Activated T-helper 2 cell treated with anti-CD3 and anti-CD28 coated beads, Interferon-gamma antibody, Interleukin-2, Interleukin-4, amounts not matched to agents 10 μg/mL and 5 μg/mL and 100 μg/mL, durations not matched to agents 14 hours and 24 hours and 36 hours (primary cell): Measurements from ENCODE around the gene FBLN2. TPM values are rescaled to one million over a fixed set of nuclear protein-coding genes. Genes with fewer than 3 reads are reported as not detected.
"Not testable (repeated sequence)": the region's sequence is repeated elsewhere in the genome, so short reads cannot be mapped to it uniquely, and the experiment has no call there.

Source experiments
- DNase-seq: peaks from one replicate; pipeline ENCODE4 v3.0.0; 2021; ENCODE audit warnings: low spot score
- H3K27ac Mint-ChIP-seq: one replicate; pipeline ENCODE4 v1.8.0; 2021; ENCODE audit warnings: mixed read lengths
- H3K27me3 Mint-ChIP-seq: one replicate; pipeline ENCODE4 v1.8.0; 2021; ENCODE audit warnings: low read depth, mixed read lengths
- H3K36me3 Mint-ChIP-seq: one replicate; pipeline ENCODE4 v1.8.0; 2021; ENCODE audit warnings: low read depth, mixed read lengths
- H3K4me1 Mint-ChIP-seq: one replicate; pipeline ENCODE4 v1.8.0; 2021; ENCODE audit warnings: low read depth, mixed read lengths
- H3K4me3 Mint-ChIP-seq: one replicate; pipeline ENCODE4 v1.8.0; 2021; ENCODE audit warnings: low read depth, mild to moderate bottlenecking, moderate library complexity, mixed read lengths
- H3K9me3 Mint-ChIP-seq: one replicate; pipeline ENCODE4 v1.8.0; 2021; ENCODE audit warnings: mixed read lengths
- intact Hi-C: fragments of 100-400 bp; cut with micrococcal nuclease; formaldehyde crosslinking; loops from one replicate; pipeline ENCODE4 v1.15.1; 2023
- total RNA-seq: library from RNA; stranded (reverse); gene quantifications from 2 replicates; pipeline ENCODE4 v1.2.3, GENCODE V29; 2022

Gene FBLN2
- total RNA-seq, 1 donor from 2014 or later: not detected

DNA sequence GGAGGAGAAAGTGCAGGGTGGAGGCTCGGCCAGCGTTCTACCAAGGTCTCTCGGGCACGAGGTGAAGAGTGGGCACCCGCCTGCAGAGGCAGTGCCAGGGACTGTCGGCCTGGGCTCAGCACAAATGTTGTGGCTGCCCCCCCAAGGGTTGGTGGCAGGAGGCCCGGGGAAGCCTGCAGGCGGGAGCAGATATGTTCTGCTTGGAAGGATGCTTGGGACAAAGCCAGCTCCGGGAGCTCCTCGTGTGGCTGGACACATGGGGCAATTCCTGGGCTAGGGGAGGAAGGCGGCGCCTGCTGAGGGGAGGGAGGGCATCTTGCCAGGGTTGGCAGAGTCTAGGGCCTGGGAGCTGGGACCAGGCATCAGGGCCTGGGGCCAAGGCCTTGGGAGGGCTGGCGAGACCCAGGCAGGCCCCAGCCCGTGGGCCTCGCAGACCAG is 30.4 kb upstream of the FBLN2 start:
- Mint-ChIP-seq H3K27ac (no peak overlapping the region), H3K36me3 (no peaks in the 10 kb centered on the region), H3K9me3 (peaks cover 6% of the 10 kb centered on the region), H3K27me3 (no peaks in the 10 kb centered on the region), H3K4me1 (peaks cover 5% of the 10 kb centered on the region), H3K4me3 (no peak overlapping the region)
- intact Hi-C loops: no loop called here
- no peak for DNase-seq

DNA sequence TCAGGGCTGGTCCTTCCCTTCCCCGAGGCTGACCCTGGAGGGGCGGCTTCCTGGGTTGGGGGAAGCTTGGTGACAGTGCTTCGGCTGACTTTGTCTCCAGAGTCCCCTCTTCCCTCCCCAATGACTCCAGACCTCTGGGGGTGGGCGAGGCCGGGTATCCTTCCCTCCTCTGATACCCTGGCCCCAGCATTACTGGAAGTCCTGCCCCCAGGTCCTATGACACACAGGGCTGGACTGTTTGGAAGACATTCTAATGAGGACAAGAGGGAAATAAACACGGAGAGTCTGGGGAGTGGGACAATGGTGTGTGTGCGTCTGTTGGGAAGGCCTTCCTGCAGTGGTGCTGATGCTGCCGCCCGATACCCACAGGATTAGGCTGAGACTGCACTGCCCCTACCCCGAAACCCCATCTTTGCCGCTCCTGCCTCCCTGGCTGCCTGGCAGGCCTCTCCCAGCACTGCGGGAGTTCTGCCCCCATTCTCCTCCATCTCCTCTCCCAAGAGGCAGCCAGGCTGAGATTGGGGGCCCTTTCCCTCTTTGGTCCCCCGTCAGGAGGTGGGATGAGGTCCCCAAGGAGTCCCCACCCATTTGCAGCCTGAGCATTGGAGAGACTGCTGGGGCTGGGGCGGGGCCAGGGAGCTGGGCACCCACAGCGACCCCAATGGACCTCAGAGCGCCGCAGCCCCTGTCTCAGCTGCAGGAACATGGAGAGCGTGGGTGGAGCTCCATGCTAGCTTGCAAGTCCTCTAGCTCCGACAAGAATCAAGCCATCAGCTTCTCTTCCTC is 29.7 kb upstream of the FBLN2 start:
- no peak overlapping the region for H3K27ac Mint-ChIP-seq

DNA sequence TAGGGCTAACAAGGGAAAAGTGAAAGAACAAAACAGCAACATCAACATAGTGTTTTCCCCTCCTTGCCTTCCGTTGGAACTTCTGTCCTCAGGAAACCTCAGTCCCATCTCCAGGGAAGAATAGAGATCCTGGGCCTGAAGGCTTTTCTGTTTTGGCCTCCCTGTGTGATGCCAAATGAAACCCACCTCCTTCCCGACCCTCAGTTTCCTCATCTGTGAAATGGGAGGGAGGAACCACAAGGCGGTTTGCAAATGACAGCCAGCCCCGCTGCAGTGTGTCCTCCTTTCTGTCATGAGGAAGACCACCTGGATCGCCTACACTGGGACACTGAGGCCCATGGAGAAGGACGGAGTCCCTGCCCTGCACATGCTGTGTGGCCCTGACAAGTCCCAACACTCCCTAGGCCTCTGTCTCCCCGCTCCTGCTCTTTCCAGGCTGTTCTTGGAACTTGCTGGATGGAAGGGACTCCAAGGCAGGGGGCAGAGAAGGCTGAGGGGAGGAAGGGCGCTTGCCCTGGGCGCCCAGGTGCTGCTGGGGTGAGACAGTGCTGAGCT is 28.5 kb upstream of the FBLN2 start:
- Mint-ChIP-seq H3K9me3 (peaks cover 6% of the 10 kb centered on the region), H3K27me3 (no peaks in the 10 kb centered on the region), H3K4me3 (no peak overlapping the region), H3K4me1 (no peaks in the 10 kb centered on the region), H3K36me3 (no peaks in the 10 kb centered on the region), H3K27ac (no peak overlapping the region)
- intact Hi-C loops: no loop called here
- DNase-seq: no peak

More for the DNA sequence above, 29.7 kb upstream of the FBLN2 start:
- Mint-ChIP-seq H3K4me1 (peaks cover 5% of the 10 kb centered on the region), H3K4me3 (no peak overlapping the region), H3K27me3 (no peaks in the 10 kb centered on the region), H3K9me3 (peaks cover 6% of the 10 kb centered on the region), H3K36me3 (no peaks in the 10 kb centered on the region)
- no peak for DNase-seq
- intact Hi-C loops: no loop called here

DNA sequence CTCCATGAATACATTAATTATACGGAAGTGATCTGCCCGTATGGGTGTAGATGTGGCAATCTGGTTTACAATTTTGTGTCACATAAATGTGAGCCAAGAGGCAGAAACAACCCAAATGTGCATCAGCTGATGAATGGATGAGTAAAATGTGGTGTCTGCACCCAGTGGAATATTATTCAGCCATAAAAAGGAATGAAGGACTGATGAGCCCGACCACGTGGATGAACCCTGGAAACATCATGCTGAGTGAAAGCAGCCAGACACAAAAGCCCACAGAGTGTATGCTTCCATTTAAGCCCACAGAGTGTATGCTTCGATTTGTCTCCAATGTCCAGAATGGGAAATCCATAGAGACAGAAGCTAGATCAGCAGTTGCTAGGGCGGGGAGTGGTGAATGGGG is 27.6 kb upstream of the FBLN2 start:
- DNase-seq: no peak
- no peaks in the 10 kb centered on the region for H3K4me1 Mint-ChIP-seq
- intact Hi-C loops: no loop called here
- H3K27me3 Mint-ChIP-seq: no peaks in the 10 kb centered on the region
- H3K27ac Mint-ChIP-seq: no peak overlapping the region
- no peaks in the 10 kb centered on the region for H3K36me3 Mint-ChIP-seq
- peaks cover 6% of the 10 kb centered on the region for H3K9me3 Mint-ChIP-seq
- H3K4me3 Mint-ChIP-seq: no peak overlapping the region

DNA sequence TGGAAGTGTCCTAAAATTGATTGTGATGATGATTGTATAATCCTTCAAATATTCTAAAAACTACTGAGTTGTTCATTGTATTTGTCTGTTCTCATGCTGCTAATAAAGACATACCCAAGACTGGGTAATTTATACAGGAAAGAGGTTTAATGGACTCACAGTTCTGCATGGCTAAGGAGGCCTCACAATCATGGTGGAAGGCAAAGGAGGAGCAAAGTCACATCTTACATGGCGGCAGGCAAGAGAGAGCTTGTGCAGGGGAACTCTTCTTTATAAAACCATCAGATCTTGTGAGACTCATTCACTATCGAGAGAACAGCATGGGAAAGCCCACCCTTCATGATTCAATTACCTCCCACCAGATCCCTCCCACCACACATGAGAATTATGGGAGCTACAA is 27.2 kb upstream of the FBLN2 start:
- not testable (repeated sequence) for H3K27ac Mint-ChIP-seq

DNA sequence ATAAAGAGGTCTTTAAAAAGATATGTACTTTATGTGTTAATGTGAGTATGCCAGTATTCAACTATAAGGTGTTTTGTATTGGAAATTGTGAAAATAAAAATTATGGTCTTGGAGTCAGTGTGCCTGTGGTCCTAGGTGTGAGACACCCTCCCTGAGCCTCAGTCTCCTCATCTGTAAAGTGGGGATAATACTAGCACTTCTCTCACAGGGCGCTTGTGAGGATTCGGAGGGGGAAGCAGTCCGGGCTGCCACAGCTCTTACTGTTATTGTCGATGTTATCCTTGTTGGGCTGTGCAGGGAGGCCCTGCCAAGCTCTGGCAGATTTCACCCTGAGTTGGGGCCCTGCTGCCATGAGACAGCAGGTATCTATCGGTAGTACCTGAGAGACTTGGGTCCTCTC is 26.7 kb upstream of the FBLN2 start:
- Mint-ChIP-seq H3K36me3 (no peaks in the 10 kb centered on the region), H3K27me3 (no peaks in the 10 kb centered on the region), H3K4me1 (no peaks in the 10 kb centered on the region), H3K27ac (no peak overlapping the region), H3K9me3 (peaks cover 6% of the 10 kb centered on the region), H3K4me3 (no peak overlapping the region)
- intact Hi-C loops: no loop called here
- DNase-seq: no peak

More for the DNA sequence above, 27.2 kb upstream of the FBLN2 start:
- H3K4me1 Mint-ChIP-seq, DNase-seq, H3K9me3 Mint-ChIP-seq, H3K4me3 Mint-ChIP-seq, H3K27me3 Mint-ChIP-seq, H3K36me3 Mint-ChIP-seq, intact Hi-C loops: not testable (repeated sequence)

DNA sequence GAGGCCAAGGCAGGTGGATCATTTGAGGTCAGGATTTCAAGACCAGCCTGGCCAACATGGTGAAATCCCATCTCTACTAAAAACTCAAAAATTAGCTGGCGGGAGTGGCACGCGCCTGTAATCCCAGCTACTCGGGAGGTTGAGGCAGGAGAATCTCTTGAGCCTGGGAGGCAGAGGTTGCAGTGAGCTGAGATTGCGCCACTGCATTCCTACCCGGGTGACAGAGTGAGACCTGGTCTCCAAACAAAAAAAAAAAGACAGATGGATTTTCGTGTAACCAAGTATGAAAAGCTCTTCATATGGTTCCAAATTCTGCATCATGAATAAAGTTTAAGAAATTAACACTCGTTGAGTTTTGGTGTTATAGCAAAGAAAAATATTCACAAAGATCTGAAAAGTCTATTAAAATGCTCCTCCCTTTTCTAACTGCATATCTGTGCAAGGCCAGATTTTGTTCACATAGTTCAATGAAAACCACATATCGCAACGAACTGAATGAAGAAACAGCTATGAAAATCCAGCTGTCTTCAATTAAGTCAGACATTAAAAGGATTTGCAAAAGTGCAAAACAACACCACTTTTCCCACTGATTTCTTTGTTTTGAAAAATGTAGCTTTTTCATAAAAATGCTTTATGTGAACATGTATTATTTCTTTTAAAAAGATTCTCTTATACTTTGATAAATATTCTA is 23.8 kb upstream of the FBLN2 start:
- no peak overlapping the region for H3K4me3 Mint-ChIP-seq

DNA sequence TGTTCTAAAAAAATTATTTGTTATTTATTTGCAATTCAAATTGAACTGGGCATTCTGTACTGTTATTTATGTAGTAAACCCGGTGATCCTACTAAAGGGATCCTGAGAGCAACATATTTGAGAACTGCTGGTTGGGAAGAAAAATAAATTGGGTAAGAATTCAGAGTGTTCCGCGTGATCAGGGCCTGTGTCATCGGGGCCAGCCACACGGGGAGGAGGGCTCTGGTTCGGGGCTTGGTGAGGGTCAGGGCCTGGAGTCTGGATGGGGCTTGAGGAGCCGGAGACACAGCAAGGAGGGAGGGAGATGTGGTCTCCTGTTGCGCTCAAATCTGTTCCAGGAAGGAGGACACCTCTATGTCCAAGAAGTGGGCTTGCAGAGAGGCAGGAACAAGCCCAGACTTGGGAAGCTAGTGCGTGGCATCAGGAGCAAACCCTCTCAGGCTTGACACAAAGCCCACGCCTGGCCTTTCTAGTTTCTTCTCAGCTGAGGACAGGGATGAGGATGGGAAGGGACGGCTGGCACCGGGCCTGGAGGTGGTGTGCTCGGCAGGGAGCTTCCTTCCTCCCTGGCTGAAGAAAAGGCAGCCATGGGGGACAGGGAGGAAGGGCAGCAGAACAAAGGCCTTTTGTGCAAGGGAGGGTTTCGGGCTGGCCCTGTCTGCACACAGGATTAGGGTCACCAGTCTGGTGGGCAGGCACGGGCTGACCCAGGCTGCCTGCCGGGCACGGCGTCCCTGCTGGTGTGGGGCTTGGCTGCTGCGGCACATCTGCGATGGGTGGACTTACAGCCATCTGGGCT is 22.9 kb upstream of the FBLN2 start:
- DNase-seq: no peak
- H3K4me3 Mint-ChIP-seq: no peak overlapping the region

More for the DNA sequence above, 23.8 kb upstream of the FBLN2 start:
- Mint-ChIP-seq H3K4me1 (no peaks in the 10 kb centered on the region), H3K36me3 (no peaks in the 10 kb centered on the region), H3K9me3 (peaks cover 6% of the 10 kb centered on the region), H3K27me3 (no peaks in the 10 kb centered on the region), H3K27ac (no peak overlapping the region)
- intact Hi-C loops: no loop called here
- no peak for DNase-seq

DNA sequence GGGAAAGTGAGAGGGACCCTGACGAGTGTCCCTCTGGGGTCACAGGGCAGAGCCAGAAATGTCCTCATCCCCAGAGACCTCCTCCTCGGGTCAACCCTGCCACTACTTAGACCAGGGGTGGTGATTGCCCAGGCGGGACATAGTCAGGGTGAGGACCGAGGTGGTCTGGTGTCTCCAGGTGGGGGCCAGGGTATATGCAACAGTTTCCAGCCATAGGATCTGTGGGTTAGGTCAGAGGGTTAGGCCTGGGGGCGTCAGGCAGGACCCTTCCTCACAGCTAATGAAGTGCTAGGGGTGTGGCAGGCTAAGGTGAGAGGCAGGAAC is 22.3 kb upstream of the FBLN2 start:
- no peaks in the 10 kb centered on the region for H3K4me1 Mint-ChIP-seq
- H3K4me3 Mint-ChIP-seq: no peak overlapping the region
- DNase-seq: no peak
- no peaks in the 10 kb centered on the region for H3K27me3 Mint-ChIP-seq
- intact Hi-C loops: no loop called here
- peaks cover 3% of the 10 kb centered on the region for H3K9me3 Mint-ChIP-seq
- H3K36me3 Mint-ChIP-seq: no peaks in the 10 kb centered on the region
- H3K27ac Mint-ChIP-seq: no peak overlapping the region

More for the DNA sequence above, 22.9 kb upstream of the FBLN2 start:
- no peaks in the 10 kb centered on the region for H3K36me3 Mint-ChIP-seq
- H3K4me1 Mint-ChIP-seq: no peaks in the 10 kb centered on the region
- peaks cover 6% of the 10 kb centered on the region for H3K9me3 Mint-ChIP-seq
- H3K27me3 Mint-ChIP-seq: no peaks in the 10 kb centered on the region
- intact Hi-C loops: no loop called here
- no peak overlapping the region for H3K27ac Mint-ChIP-seq

DNA sequence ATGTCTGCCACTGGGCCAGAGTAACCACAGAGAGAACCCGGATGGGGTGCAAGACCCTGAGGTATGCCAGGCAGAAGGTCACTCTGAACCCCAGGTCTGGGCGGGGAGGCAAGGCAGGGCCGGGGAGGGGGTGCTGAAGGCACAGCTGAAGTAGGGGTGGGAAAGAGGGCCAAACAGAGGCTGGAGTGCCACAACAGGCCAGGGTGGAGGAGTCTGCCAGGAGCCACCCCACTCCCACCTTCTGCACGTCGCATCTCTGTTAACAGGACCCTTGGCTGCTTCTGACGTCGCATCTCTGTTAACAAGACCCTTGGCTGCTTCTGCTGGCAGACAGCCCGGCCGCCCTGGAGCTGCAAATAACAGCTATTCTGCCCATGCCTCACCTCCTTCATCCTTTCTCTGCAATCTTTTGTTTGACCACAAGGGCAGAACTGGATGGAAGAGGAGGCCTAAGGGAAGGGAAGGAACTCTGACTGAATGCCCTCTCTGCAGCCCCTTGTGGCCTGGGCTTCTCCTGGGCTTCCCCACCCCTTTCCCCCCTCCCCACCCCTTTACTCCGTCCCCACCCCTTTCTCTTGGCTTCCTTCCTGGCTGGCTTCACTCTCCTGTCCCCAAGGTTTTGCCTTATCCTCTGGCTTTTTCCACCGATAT is 20.6 kb upstream of the FBLN2 start:
- H3K4me3 Mint-ChIP-seq: no peak overlapping the region
- H3K9me3 Mint-ChIP-seq: no peaks in the 10 kb centered on the region
- H3K4me1 Mint-ChIP-seq: no peaks in the 10 kb centered on the region
- DNase-seq: no peak
- H3K27ac Mint-ChIP-seq: no peak overlapping the region
- H3K36me3 Mint-ChIP-seq: no peaks in the 10 kb centered on the region
- H3K27me3 Mint-ChIP-seq: no peaks in the 10 kb centered on the region
- intact Hi-C loops: no loop called here

DNA sequence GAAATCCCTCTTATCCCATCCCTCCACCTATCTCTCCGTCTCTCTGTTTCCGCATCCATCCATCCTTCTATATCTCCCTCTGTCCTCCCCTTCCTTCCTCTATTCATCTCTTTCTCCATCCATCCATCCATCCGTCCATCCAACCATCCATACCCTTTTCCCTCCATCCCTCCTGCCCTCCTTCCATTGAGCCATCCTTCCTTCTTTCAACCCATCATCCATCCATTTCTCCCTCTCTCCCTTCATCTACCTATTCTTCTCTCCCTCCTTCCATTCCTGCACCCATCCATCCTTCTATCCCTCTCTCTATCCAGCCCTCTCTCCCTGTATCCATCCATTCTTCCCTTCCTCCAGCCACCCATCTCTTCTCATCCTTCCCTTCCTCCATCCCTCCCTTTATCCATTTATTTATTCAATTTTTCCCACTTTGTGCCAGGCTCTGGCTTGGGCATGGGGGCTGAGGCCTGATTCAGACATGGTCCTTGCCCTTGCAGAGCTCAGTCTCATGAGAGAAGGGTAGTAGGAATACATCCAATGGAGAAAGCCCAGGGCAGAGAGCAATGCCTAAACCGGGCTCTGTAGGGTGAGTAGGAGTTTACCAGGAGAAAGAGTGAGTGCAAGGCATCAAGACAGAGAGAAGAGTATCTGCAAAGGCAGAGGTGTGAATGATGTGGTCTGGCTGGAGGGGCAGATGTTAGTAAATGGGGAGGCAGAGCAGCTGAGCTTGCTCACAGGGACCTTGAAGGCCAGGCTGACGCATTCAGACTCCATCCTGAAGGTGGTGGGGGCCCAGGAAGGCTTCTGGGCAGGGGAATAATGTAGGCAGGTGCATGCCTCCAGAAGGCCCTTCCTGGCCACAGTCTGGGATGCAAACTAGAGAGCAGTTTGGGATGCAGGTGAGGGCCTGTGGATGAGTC is 19.5 kb upstream of the FBLN2 start:
- Mint-ChIP-seq H3K4me3 (no peak overlapping the region), H3K27me3 (no peaks in the 10 kb centered on the region), H3K27ac (no peak overlapping the region), H3K36me3 (no peaks in the 10 kb centered on the region), H3K9me3 (no peaks in the 10 kb centered on the region), H3K4me1 (no peaks in the 10 kb centered on the region)
- DNase-seq: no peak
- intact Hi-C loops: no loop called here
